GM12878 (cell line): ENCODE data around the gene NKRF.

Experiments used
- CTCF ChIP-seq, 3 experiments: IDR thresholded peaks in 2 of 3; conservative IDR thresholded peaks in 1 of 3; 2 replicates each; pipeline ENCODE4 v1.5.1; 2011; ENCODE audit warnings: low read depth in 3 of 3, low read length in 3 of 3, mild to moderate bottlenecking in 3 of 3, control low read depth in 2 of 3, moderate library complexity in 2 of 3, inconsistent platforms in 1 of 3, mixed read lengths in 1 of 3; ENCODE audit not compliant: control insufficient read depth in 2 of 3, insufficient read depth in 1 of 3; ENCODE audit errors: extremely low read depth in 1 of 3
- EGR1 ChIP-seq, 2 experiments: IDR thresholded peaks; 1 replicate in 1 of 2; 2 replicates in 1 of 2; pipeline ENCODE4 v1.6.1; 2011 to 2012; ENCODE audit warnings: low read depth in 2 of 2, low read length in 2 of 2, borderline replicate concordance in 1 of 2, mild to moderate bottlenecking in 1 of 2, moderate library complexity in 1 of 2
- POLR2A ChIP-seq: IDR thresholded peaks from 2 replicates; pipeline ENCODE4 v1.6.1; 2011; ENCODE audit warnings: low read depth, mild to moderate bottlenecking, low read length
- ZNF274 ChIP-seq: IDR thresholded peaks from one replicate; pipeline ENCODE4 v1.8.0; 2011; ENCODE audit not compliant: insufficient read length, insufficient read depth
- ZZZ3 ChIP-seq: IDR thresholded peaks from 2 replicates; pipeline ENCODE4 v1.6.1; 2011; ENCODE audit warnings: low read depth; ENCODE audit not compliant: control insufficient read depth, insufficient read length
- TF ChIP-seq, protein P1 (sequence below): IDR thresholded peaks from 2 replicates; pipeline ENCODE4 v1.6.1; 2012; ENCODE audit warnings: improper control_type of control experiment, low read depth, low read length; ENCODE audit not compliant: insufficient replicate concordance

GRCh38 chrX:119647089-119647488 lies 40.9 kb upstream of the NKRF start:
- no peak for TF ChIP-seq EGR1 (IDR thresholded peaks at IDR 0.05; ENCODE audit: borderline replicate concordance in 1 of 2, low read depth in 2 of 2, low read length in 2 of 2)
- TF ChIP-seq POLR2A = no peak
- TF ChIP-seq, protein P1, sequence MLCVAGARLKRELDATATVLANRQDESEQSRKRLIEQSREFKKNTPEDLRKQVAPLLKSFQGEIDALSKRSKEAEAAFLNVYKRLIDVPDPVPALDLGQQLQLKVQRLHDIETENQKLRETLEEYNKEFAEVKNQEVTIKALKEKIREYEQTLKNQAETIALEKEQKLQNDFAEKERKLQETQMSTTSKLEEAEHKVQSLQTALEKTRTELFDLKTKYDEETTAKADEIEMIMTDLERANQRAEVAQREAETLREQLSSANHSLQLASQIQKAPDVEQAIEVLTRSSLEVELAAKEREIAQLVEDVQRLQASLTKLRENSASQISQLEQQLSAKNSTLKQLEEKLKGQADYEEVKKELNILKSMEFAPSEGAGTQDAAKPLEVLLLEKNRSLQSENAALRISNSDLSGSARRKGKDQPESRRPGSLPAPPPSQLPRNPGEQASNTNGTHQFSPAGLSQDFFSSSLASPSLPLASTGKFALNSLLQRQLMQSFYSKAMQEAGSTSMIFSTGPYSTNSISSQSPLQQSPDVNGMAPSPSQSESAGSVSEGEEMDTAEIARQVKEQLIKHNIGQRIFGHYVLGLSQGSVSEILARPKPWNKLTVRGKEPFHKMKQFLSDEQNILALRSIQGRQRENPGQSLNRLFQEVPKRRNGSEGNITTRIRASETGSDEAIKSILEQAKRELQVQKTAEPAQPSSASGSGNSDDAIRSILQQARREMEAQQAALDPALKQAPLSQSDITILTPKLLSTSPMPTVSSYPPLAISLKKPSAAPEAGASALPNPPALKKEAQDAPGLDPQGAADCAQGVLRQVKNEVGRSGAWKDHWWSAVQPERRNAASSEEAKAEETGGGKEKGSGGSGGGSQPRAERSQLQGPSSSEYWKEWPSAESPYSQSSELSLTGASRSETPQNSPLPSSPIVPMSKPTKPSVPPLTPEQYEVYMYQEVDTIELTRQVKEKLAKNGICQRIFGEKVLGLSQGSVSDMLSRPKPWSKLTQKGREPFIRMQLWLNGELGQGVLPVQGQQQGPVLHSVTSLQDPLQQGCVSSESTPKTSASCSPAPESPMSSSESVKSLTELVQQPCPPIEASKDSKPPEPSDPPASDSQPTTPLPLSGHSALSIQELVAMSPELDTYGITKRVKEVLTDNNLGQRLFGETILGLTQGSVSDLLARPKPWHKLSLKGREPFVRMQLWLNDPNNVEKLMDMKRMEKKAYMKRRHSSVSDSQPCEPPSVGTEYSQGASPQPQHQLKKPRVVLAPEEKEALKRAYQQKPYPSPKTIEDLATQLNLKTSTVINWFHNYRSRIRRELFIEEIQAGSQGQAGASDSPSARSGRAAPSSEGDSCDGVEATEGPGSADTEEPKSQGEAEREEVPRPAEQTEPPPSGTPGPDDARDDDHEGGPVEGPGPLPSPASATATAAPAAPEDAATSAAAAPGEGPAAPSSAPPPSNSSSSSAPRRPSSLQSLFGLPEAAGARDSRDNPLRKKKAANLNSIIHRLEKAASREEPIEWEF = no peak
- TF ChIP-seq CTCF (IDR thresholded peaks at IDR 0.05 in 2 of 3, conservative IDR thresholded peaks at IDR 0.05 in 1 of 3; ENCODE audit: control insufficient read depth in 2 of 3, extremely low read depth in 1 of 3, insufficient read depth in 1 of 3, low read depth in 3 of 3, low read length in 3 of 3) = no peak
- no peak for TF ChIP-seq ZNF274
- TF ChIP-seq ZZZ3 = no peak
